ENCODE results near the gene IL36G.

The IL36G gene

DNA sequence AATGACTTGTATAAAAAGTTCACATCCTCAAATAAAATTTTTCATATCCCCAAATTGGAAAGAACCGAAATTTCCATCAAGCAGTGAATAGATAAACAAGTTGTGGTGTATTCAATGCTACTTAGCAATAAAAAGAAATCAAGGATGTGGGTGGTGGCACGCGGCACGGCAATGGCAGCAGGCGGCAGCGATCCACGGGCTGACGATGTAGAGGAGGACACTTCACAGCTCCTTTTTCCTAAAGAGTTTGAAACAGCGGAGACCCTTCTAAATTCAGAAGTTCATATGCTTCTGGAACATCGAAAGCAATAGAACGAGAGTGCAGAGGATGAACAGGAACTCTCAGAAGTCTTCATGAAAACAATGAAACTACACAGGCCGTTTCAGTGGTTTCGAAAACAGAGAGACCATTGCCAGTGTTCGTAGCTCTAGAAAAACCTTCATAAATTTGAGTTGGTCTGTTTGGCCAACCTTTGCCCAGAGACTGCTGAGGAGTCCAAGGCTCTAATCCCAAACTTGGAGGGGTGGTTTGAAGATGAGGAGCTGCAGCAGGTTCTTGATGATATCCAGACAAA lies 17.6 kb downstream of the IL36G start:
- TF ChIP-seq ZFX (IDR thresholded peaks at IDR 0.05) (no peak), CTCF (conservative IDR thresholded peaks at IDR 0.05) (no peak)
- no peak overlapping the region for H3K27ac ChIP-seq

- no peak overlapping the region for H3K27ac ChIP-seq
- TF ChIP-seq ZFX (IDR thresholded peaks at IDR 0.05) (no peak), CTCF (conservative IDR thresholded peaks at IDR 0.05) (no peak)
Measured at GRCh38 chr2:112996635-112997034, 18.8 kb downstream of the IL36G start.

GRCh38 chr2:112997151-112997550 lies 19.3 kb downstream of the IL36G start:
- no peak overlapping the region for H3K27ac ChIP-seq

DNA sequence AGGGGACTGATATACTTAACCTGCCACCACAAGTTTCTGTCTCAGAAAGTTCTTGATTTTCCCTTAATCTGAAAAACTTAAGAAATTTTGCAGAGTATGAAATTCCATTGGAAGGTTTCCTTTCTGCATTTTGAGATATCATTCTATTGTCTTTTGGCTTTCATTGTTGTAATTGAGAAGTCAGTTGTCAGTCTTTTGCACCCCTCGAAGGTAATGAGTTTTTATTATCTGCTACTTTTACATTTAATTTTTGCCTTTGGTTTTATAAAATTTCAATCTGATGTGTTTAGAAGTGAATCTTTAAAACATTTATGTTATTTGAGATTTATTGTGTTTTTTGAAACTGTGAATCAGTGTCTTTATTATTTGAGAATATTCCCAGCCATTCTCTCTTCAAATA lies 22.6 kb downstream of the IL36G start:
- TF ChIP-seq ZFX (IDR thresholded peaks at IDR 0.05) (no peak), CTCF (conservative IDR thresholded peaks at IDR 0.05) (no peak)
- H3K27ac ChIP-seq: no peak overlapping the region

More at GRCh38 chr2:112997151-112997550, 19.3 kb downstream of the IL36G start:
- no peak for TF ChIP-seq CTCF (conservative IDR thresholded peaks at IDR 0.05)
- TF ChIP-seq ZFX (IDR thresholded peaks at IDR 0.05): no peak

GRCh38 chr2:113002677-113003076 lies 24.9 kb downstream of the IL36G start:
- H3K27ac ChIP-seq: no peak overlapping the region
- TF ChIP-seq ZFX (IDR thresholded peaks at IDR 0.05) (no peak), CTCF (conservative IDR thresholded peaks at IDR 0.05) (no peak)

DNA sequence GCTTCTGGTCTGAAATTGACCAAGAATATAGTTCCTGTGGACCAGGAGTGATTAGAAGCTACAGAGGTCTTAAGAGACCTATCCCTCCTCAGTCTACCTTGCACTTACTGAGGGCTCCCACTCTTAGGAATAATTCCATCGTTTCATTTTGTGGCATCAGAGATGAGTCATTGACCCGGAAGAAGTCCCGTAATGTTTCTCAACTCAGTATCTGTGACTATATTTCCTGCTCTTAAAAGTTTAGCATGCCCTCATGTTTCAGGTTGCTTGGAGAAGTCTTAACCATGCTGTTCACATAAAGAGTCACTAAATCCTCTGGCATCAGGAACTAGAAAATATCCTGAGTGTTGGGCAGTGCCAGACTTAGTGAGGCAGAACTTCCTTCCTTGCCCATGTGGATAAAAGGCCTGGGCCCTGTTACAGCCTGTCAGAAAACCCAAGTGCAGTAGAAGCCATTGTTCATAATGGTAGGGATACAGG lies 27.3 kb downstream of the IL36G start, which contains the start of gene IL36A:
Gene IL36A (plus strand): TSS at position 430 of the 480 bp plus-strand sequence. CDS start 413 bp downstream, outside the sequence.
- H3K27ac ChIP-seq: no peak within 1 kb of the TSS
- TF ChIP-seq CTCF (conservative IDR thresholded peaks at IDR 0.05) (no peak), ZFX (IDR thresholded peaks at IDR 0.05) (no peak)

- no peak overlapping the region for H3K27ac ChIP-seq
- TF ChIP-seq CTCF (conservative IDR thresholded peaks at IDR 0.05) (no peak), ZFX (IDR thresholded peaks at IDR 0.05) (no peak)
Measured at GRCh38 chr2:113007250-113007649, 29.4 kb downstream of the IL36G start.

All from C4-2B (cell line).